Putamen (tissue), 1 donor: Measurements from ENCODE around the gene ZMYND8.
A peak's percentile ranks its signal among the peaks of the same experiment; 100 is the strongest.
"Not testable (repeated sequence)": the region's sequence is repeated elsewhere in the genome, so short reads cannot be mapped to it uniquely, and the experiment has no call there.

ENCODE experiments used
- DNase-seq: peaks from one replicate; pipeline ENCODE4 v3.0.0-alpha.2; 2016; ENCODE audit warnings: low spot score

Gene ZMYND8

DNA sequence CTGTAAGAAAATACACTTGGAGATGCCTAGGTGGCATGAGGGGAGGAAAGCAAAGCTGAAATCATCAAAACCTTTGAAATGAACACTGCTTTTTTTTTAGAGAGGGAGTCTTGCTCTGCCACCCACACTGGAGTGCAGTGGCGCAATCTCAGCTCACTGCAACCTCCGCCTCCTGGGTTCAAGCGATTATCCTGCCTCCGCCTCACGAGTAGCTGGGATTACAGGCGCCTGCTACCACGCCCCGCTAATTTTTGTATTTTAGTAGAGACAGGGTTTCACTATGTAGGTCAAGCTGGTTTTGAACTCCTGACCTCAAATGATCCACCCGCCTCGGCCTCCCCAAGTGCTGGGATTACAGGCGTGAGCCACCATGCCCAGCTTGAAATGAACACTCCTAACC is 111.3 kb downstream of the ZMYND8 start:
- not testable (repeated sequence) for DNase-seq

GRCh38 chr20:47244451-47244850 is 112.0 kb downstream of the ZMYND8 start:
- DNase-seq, result no peak

- no peak for DNase-seq
Measured at GRCh38 chr20:47243532-47244305, 112.8 kb downstream of the ZMYND8 start.

DNA sequence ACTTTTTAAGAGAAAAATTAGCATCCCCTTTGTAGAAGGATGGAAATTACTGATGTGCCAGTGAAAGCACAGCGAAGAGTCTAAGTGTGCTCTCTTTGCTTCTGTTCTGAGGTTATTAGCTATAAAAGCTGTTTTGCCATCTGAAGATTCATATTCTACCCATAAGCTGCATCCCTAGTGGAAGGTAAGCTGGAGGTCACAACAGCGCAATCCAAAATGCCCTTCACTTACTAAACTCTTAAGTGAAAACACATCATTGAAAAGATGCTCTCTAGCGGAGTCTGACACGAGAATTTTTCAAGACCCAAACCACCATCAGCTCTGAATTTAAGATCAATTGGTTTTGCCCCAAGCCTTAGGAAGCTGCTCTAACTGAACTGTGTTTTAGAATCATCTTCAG is 113.5 kb downstream of the ZMYND8 start:
- no peak for DNase-seq

DNA sequence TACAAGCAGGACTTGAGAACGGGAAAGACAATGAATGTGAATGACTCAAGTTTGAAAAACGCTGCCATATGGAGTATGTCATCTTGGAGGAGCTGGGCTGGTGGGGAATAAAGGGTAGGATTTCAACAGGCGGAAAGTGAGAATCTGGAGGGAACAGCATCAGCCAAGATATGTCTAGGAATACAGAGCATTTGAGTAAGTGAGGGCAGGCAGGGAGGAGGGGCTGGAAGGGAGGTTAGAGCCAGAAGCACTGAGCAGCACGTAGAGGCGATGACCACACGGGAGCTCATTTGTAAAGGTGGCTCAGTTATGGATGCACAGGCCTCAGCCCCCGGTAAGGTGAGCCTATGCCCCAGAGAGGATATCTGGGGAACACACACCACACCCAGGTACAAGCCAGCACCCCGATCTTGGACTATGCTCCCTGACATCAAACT is 115.1 kb downstream of the ZMYND8 start:
- no peak for DNase-seq

- DNase-seq, result not testable (repeated sequence)
Measured at GRCh38 chr20:47240096-47240495, 116.4 kb downstream of the ZMYND8 start.

DNA sequence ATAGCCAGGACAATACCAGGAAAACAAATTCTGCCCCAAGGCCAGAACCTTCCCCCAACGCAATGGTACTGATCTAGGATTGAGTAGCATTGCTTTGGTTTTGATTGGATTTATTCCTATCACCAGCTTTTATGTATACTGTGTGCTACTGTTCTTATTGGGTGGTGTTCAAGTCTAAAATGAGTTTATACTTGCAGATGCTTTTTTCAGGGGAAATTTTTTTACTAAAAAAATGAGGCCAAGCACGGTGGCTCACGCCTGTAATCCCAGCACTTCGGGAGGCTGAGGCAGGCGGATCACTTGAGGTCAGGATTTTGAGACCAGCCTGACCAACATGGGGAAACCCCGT is 116.8 kb downstream of the ZMYND8 start:
- DNase-seq, result no peak

- no peak for DNase-seq
Measured at GRCh38 chr20:47238780-47239718, 117.5 kb downstream of the ZMYND8 start.

- peak; percentile 82 for DNase-seq
Measured at GRCh38 chr20:47237715-47238114, 118.8 kb downstream of the ZMYND8 start.

- no peak for DNase-seq
Measured at GRCh38 chr20:47236639-47236900, 119.9 kb downstream of the ZMYND8 start.

GRCh38 chr20:47235853-47236638 is 120.5 kb downstream of the ZMYND8 start:
- DNase-seq, result no peak

DNA sequence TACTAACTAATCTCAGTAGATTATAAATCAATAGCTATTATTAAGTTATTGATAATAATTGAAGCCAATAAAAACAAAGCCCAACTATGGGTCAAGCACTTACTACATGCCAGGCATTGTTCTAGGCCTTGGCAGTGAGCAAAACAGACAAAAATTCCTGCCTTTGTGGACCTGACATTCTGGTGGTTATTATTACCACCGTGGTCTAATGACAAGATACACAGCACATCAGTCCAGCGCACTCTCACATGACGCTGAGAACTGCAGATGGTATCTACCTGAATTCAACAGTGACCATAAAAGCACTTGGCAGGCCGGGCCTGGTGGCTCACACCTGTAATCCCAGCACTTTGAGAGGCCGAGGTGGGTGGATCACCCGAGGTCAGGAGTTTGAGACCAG is 121.4 kb downstream of the ZMYND8 start:
- no peak for DNase-seq

DNA sequence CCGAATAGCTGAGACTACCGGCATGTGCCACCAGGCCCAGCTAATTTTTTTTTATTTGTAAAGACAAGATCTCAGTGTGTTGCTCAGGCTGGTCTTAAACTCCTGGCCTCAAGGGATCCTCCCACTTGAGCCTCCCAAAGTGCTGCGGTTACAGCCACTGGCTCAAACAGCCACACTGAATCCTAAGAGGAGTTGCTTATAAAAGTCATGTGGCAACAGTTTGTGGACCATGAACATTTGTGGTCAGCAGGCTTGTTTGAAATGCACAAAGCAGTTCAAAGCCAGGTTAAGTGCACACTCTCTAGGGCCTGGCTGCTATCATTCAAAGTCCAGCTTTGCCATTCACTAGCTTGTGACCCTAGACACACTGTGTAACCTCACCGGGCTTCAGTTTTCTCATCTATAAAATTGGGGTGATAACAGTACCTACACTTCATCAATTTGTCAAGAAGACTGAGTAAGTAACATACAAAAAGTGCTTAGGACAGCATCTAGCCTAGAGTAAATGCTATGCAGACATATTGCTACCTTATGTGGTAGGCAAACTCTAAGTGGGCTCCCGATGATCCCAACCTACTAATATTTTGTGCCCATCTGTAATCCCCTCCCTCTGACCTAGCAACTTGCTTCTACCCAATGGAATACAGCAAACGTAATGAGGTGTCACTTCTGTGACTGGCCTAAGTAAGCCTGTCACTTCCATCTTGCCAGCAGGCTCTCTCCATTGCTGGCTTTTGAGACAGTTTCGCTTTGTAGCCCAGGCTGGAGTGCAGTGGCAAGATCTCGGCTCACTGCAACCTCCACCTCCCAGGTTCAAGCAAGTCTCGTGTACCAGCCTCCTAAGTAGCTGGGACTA is 122.9 kb downstream of the ZMYND8 start:
- no peak for DNase-seq

GRCh38 chr20:47232518-47232917 is 124.0 kb downstream of the ZMYND8 start:
- peak; percentile 53 for DNase-seq

GRCh38 chr20:47231382-47232039 is 125.0 kb downstream of the ZMYND8 start:
- DNase-seq, result no peak

GRCh38 chr20:47230811-47231256 is 125.7 kb downstream of the ZMYND8 start:
- DNase-seq, result no peak

DNA sequence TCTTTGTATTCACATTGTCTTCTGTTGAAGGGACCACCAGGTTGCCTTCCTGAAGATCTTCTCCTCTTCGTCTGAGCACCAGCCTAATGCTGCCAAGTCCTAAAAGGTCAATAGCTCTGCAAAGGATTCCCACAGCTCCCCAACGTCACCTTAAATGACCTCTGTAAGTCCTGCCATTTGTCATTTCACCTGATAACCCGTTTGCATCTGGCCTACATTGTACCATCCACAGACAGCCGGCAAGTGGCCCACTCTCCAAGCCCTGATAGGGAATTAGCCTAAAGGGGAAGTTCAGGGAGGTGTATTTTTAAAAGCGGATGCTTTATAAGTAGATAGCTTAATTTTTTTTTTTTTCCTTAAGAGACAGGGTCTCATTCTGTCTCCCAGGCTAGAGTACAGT is 127.8 kb downstream of the ZMYND8 start:
- DNase-seq, result no peak

DNA sequence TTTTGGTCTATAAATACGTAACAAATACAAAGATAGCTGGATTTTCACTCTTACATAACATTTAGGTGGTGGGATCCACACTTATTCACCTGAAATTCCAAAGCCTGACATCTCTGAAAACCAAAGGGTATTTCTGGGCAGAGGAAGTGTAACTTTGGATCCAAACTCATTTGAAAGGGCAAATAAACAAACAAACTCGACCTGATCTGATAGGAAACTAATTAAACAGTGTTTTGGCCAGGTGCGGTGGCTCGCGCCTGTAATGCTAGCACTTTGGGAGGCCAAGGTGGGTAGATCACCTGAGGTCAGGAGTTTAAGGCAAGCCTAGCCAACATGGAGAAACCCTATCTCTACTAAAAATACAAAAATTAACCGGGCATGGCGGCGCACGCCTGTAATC is 128.9 kb downstream of the ZMYND8 start:
- no peak for DNase-seq

- no peak for DNase-seq
Measured at GRCh38 chr20:47227119-47227518, 129.4 kb downstream of the ZMYND8 start.

- no peak for DNase-seq
Measured at GRCh38 chr20:47225458-47225857, 131.0 kb downstream of the ZMYND8 start.

GRCh38 chr20:47224857-47225256 is 131.6 kb downstream of the ZMYND8 start:
- no peak for DNase-seq
